ENCODE data around the gene KCTD17. TPM values are rescaled to one million over a fixed set of nuclear protein-coding genes. Genes with fewer than 3 reads are reported as not detected.

The KCTD17 gene
- total RNA-seq, 1 donor from 2014 or later: 53.7 TPM

DNA sequence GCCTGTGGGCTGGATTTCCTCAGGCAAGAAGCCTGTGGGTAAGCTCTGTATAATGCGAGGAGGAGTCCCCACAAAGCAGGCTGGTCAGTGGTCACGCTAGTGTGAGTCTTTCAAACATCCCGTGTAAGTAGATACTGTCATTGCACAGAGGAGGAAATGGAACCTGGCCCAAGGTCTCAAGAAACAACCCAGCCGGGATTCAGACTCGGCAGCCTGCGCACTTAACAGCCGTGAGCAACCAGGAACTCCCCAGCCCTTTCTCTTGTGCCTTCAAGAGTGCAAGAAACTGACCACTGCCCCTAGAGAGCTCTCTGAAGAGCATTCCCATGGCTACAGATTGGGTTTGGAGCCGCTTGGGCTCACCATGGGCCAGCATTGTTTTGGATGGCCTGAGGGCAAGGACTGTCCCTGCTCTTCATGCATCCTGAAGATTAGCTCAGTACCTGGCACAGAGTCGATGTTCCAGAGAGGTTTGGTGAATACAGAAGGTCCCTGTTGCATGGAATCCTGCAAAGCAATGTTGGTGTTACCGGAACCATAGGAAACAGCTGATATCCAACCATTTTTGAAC is 26.0 kb upstream of the KCTD17 start:
- peaks cover 8% of the 10 kb centered on the region for H3K4me1 Mint-ChIP-seq (ENCODE audit: unreplicated experiment)
- H3K27ac Mint-ChIP-seq: peak overlapping the region; percentile 33
- no peak for DNase-seq (ENCODE audit: extremely low spot score, unreplicated experiment)
- no peaks in the 10 kb centered on the region for H3K9me3 Mint-ChIP-seq
- H3K4me3 Mint-ChIP-seq: no peak overlapping the region
- TF ChIP-seq, protein P1, sequence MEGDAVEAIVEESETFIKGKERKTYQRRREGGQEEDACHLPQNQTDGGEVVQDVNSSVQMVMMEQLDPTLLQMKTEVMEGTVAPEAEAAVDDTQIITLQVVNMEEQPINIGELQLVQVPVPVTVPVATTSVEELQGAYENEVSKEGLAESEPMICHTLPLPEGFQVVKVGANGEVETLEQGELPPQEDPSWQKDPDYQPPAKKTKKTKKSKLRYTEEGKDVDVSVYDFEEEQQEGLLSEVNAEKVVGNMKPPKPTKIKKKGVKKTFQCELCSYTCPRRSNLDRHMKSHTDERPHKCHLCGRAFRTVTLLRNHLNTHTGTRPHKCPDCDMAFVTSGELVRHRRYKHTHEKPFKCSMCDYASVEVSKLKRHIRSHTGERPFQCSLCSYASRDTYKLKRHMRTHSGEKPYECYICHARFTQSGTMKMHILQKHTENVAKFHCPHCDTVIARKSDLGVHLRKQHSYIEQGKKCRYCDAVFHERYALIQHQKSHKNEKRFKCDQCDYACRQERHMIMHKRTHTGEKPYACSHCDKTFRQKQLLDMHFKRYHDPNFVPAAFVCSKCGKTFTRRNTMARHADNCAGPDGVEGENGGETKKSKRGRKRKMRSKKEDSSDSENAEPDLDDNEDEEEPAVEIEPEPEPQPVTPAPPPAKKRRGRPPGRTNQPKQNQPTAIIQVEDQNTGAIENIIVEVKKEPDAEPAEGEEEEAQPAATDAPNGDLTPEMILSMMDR (conservative IDR thresholded peaks at IDR 0.05): no peak
- H3K27me3 Mint-ChIP-seq: no peaks in the 10 kb centered on the region
- H3K36me3 Mint-ChIP-seq: peaks cover 9% of the 10 kb centered on the region

DNA sequence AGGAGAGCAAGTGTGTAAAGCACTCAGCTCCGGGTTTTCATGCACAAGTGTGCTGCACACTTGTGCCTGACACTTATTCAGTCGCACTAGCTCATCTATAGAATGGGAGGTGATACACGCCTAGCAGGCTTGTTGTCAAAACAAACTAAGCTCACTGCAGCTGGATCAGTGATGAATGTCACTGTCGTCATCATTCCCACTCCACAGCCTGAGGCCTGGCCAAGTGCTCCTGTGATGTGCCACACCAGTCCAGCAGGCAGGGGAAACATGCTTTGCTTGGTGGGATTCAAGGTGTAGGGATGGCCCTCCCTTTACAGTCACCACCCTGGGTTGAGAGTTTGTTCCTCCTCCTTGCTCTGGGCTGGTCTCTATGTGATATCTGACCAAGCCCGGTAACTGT is 25.2 kb upstream of the KCTD17 start:
- Mint-ChIP-seq H3K4me3 (no peak overlapping the region), H3K36me3 (peaks cover 9% of the 10 kb centered on the region), H3K27me3 (no peaks in the 10 kb centered on the region), H3K4me1 (ENCODE audit: unreplicated experiment) (peaks cover 10% of the 10 kb centered on the region), H3K27ac (peak overlapping the region; percentile 62), H3K9me3 (no peaks in the 10 kb centered on the region)
- TF ChIP-seq, protein P1 (conservative IDR thresholded peaks at IDR 0.05): no peak
- no peak for DNase-seq (ENCODE audit: extremely low spot score, unreplicated experiment)

GRCh38 chr22:37027556-37027955 is 24.0 kb upstream of the KCTD17 start:
- Mint-ChIP-seq H3K36me3 (peaks cover 9% of the 10 kb centered on the region), H3K4me3 (no peak overlapping the region), H3K9me3 (no peaks in the 10 kb centered on the region), H3K27ac (no peak overlapping the region), H3K27me3 (no peaks in the 10 kb centered on the region), H3K4me1 (ENCODE audit: unreplicated experiment) (peaks cover 13% of the 10 kb centered on the region)
- TF ChIP-seq, protein P1 (conservative IDR thresholded peaks at IDR 0.05): no peak
- no peak for DNase-seq (ENCODE audit: extremely low spot score, unreplicated experiment)

GRCh38 chr22:37028692-37029674 is 22.6 kb upstream of the KCTD17 start:
- no peak overlapping the region for H3K27ac Mint-ChIP-seq
- no peak overlapping the region for H3K4me3 Mint-ChIP-seq
- peaks cover 5% of the 10 kb centered on the region for H3K36me3 Mint-ChIP-seq
- peaks cover 27% of the 10 kb centered on the region for H3K4me1 Mint-ChIP-seq (ENCODE audit: unreplicated experiment)
- no peaks in the 10 kb centered on the region for H3K9me3 Mint-ChIP-seq
- TF ChIP-seq, protein P1 (conservative IDR thresholded peaks at IDR 0.05): no peak
- H3K27me3 Mint-ChIP-seq: no peaks in the 10 kb centered on the region
- no peak for DNase-seq (ENCODE audit: extremely low spot score, unreplicated experiment)

- H3K27ac Mint-ChIP-seq: peak overlapping the region; percentile 13
- H3K4me1 Mint-ChIP-seq (ENCODE audit: unreplicated experiment): peaks cover 35% of the 10 kb centered on the region
- TF ChIP-seq, protein P1 (conservative IDR thresholded peaks at IDR 0.05): peak; percentile 24
- no peak for DNase-seq (ENCODE audit: extremely low spot score, unreplicated experiment)
- no peaks in the 10 kb centered on the region for H3K9me3 Mint-ChIP-seq
- no peaks in the 10 kb centered on the region for H3K27me3 Mint-ChIP-seq
- H3K36me3 Mint-ChIP-seq: no peaks in the 10 kb centered on the region
- no peak overlapping the region for H3K4me3 Mint-ChIP-seq
Observed at GRCh38 chr22:37030560-37031281, 20.8 kb upstream of the KCTD17 start.
